Skeletal muscle satellite cell (primary cell): ENCODE measurements around the gene BPI.
"Not testable (repeated sequence)": the region's sequence is repeated elsewhere in the genome, so short reads cannot be mapped to it uniquely, and the experiment has no call there.

Experiments used
- H3K27me3 ChIP-seq: 2 replicates; pipeline ENCODE4 v1.7.0; 2013; ENCODE audit warnings: low read length; ENCODE audit not compliant: control insufficient read depth, insufficient read depth
- H3K36me3 ChIP-seq: 2 replicates; pipeline ENCODE4 v1.7.0; 2013; ENCODE audit warnings: mild to moderate bottlenecking, control low read depth, low read length; ENCODE audit not compliant: insufficient read depth
- H3K4me1 ChIP-seq: 2 replicates; pipeline ENCODE4 v1.7.0; 2013; ENCODE audit warnings: low read length; ENCODE audit not compliant: control insufficient read depth, insufficient read depth
- H3K4me2 ChIP-seq: 2 replicates; pipeline ENCODE4 v1.7.0; 2013; ENCODE audit warnings: mild to moderate bottlenecking, low read length
- H3K4me3 ChIP-seq: 2 replicates; pipeline ENCODE4 v1.7.0; 2013; ENCODE audit warnings: low read length
- H3K9ac ChIP-seq: 2 replicates; pipeline ENCODE4 v1.7.0; 2013; ENCODE audit warnings: mild to moderate bottlenecking, low read depth, low read length, moderate library complexity
- H3K9me3 ChIP-seq: replicated peaks from 2 replicates; pipeline ENCODE4 v1.7.0; 2013; ENCODE audit warnings: mild to moderate bottlenecking, control low read depth, low read length

Gene BPI

GRCh38 chr20:38278131-38278530, 25.8 kb upstream of the BPI start:
- peaks cover 65% of the 10 kb centered on the region for H3K4me1 ChIP-seq
- H3K27me3 ChIP-seq = no peaks in the 10 kb centered on the region

GRCh38 chr20:38278763-38279162, 25.2 kb upstream of the BPI start:
- no peaks in the 10 kb centered on the region for H3K9me3 ChIP-seq
- H3K36me3 ChIP-seq = no peaks in the 10 kb centered on the region
- no peaks in the 10 kb centered on the region for H3K27me3 ChIP-seq
- no peak overlapping the region for H3K4me2 ChIP-seq
- H3K9ac ChIP-seq = peak overlapping the region; percentile 19
- H3K4me3 ChIP-seq = no peak overlapping the region
- peaks cover 60% of the 10 kb centered on the region for H3K4me1 ChIP-seq

More at GRCh38 chr20:38278131-38278530, 25.8 kb upstream of the BPI start:
- Histone ChIP-seq H3K9ac (peak overlapping the region; percentile 62), H3K36me3 (no peaks in the 10 kb centered on the region), H3K4me3 (no peak overlapping the region), H3K4me2 (peak overlapping the region; percentile 16), H3K9me3 (no peaks in the 10 kb centered on the region)

DNA sequence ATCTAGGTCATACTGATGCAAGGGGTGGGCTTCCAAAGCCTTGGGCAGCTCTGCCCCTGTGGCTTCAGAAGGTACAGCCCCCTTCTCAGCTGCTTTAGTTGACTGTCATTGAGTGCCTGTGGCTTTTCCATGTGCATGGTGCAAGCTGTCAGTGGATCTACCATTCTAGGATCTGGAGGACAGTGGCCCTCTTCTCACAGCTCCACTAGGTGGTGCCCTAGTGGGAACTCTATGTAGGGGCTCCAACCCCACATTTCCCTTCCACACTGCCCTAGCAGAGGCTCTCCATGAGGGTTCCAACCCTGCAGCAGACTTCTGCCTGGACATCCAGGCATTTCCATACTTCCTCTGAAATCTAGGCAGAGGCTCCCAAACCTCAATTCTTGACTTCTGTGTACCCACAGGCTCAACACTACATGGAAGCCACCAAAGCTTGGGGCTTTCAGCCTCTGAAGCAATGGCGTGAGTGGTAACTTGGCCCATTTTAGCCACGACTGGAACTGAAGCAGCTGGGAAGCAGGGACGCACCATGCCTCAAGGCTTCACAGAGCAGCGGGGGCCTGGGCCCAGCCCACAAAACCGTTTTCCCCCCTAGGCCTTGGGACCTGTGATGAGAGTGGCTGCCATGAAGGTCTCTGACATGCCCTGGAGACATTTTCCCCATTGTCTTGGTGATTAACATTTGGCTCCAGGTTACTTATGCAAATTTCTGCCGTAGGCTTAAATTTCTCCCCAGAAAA, 22.6 kb upstream of the BPI start:
- H3K4me3 ChIP-seq, H3K4me2 ChIP-seq, H3K36me3 ChIP-seq, H3K9me3 ChIP-seq, H3K9ac ChIP-seq, H3K27me3 ChIP-seq: not testable (repeated sequence)
- H3K4me1 ChIP-seq = peaks cover 39% of the 10 kb centered on the region

DNA sequence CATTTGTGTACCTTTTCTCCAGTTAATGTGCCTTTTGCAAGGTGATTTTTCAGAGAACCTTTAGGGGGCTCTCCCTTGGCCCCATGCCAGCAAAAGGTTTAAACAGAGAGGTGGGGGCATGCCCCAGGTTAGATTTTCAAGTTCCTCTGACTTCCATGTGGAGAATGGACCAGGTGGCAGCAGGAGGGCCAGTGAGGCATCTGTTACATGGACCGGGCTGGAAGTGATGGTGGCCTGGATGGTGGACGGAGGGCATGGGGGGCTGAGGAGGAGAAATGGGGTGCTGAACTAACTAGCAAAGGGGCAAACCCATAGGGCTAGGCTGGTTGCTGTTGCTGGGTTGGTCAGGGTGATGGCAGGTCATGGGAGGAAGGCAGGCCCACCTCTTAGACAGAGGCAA, 20.7 kb upstream of the BPI start:
- peaks cover 44% of the 10 kb centered on the region for H3K4me1 ChIP-seq
- H3K36me3 ChIP-seq = no peaks in the 10 kb centered on the region
- no peak overlapping the region for H3K9ac ChIP-seq
- H3K4me2 ChIP-seq = no peak overlapping the region
- no peak overlapping the region for H3K4me3 ChIP-seq
- H3K9me3 ChIP-seq = no peaks in the 10 kb centered on the region
- no peaks in the 10 kb centered on the region for H3K27me3 ChIP-seq

GRCh38 chr20:38284066-38284650, 19.8 kb upstream of the BPI start:
- H3K4me2 ChIP-seq, H3K9ac ChIP-seq, H3K9me3 ChIP-seq, H3K36me3 ChIP-seq, H3K4me3 ChIP-seq, H3K27me3 ChIP-seq: not testable (repeated sequence)
- peaks cover 34% of the 10 kb centered on the region for H3K4me1 ChIP-seq

DNA sequence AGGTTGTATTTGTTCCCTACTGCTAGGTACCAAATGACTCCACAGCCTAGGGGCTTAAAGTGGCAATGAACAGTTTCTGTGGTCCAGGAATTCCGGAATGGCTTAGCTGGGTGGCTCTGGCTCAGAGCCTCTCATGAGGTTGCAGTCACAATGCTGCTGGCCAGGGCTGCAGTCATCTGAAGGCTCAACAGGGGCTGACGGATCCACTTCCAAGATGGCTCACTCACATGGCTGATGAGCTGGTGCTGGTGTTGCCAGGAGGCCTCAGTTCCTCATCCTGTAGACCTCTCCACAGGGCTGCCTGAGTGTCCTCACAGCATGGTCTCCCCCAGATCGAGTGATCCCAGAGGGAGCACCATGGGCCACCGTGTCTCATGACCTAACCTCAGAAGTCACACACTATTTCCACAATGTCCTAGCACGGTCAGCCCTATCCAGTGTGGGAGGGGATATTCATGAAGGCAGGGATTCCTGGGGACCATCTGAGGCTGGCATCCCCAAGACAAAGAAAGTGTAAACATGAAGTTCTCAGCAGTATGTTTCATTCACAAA, 19.0 kb upstream of the BPI start:
- Histone ChIP-seq H3K27me3 (no peaks in the 10 kb centered on the region), H3K4me1 (peaks cover 27% of the 10 kb centered on the region), H3K4me2 (no peak overlapping the region)

GRCh38 chr20:38286586-38287531, 17.1 kb upstream of the BPI start:
- H3K36me3 ChIP-seq = no peaks in the 10 kb centered on the region
- peaks cover 28% of the 10 kb centered on the region for H3K4me1 ChIP-seq
- H3K9me3 ChIP-seq = no peaks in the 10 kb centered on the region
- no peak overlapping the region for H3K9ac ChIP-seq
- no peaks in the 10 kb centered on the region for H3K27me3 ChIP-seq
- H3K4me3 ChIP-seq = no peak overlapping the region
- peak overlapping the region; percentile 18 for H3K4me2 ChIP-seq

More for the DNA sequence above, 19.0 kb upstream of the BPI start:
- Histone ChIP-seq H3K9me3 (no peaks in the 10 kb centered on the region), H3K9ac (no peak overlapping the region), H3K4me3 (no peak overlapping the region), H3K36me3 (no peaks in the 10 kb centered on the region)

DNA sequence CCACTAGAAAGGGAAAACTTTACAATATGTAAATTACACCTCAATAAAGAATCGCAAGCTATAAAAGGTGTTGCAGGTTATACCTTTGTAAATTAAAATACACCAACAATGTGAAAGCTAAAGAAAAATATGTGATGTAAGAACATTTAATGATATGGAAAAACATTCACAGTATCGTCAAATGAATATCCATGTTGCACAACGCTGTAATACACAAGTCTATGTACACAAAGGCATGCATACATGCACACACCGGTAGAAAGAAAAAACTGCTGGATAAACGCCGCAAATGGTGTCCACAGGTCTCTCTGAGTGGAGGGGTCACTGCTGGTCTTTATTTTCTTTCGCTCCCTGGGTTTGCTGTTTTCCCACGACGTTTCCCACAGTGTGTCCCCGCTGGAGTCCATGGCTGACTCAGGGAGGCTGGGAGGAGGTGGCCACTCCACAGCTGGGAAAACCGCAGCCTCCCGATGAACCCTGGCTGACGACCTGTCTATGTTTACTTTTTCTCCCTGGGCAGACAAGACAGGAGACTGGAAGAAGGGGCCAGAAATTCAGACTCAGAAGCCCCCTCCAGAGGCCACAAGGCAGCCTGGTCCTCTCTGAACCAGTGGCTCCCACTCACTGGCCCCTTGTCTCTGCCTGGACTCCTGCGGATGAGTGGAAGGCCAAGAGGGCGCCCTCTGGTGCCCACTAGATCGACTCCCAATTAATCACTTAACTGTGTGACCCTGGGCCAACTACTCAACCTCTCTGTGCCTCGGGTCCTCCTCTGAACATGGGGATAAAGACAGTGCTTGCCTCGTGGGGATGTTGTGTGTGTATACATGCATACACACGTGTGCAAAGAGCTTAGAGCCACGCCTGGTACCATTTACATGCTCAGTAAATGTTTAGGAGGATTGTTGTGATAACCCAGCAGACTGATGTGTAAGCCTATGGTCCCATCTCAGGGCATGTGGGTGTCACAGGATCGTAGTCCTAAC, 12.8 kb upstream of the BPI start:
- peaks cover 7% of the 10 kb centered on the region for H3K27me3 ChIP-seq
- H3K9me3 ChIP-seq = no peaks in the 10 kb centered on the region
- H3K4me1 ChIP-seq = peaks cover 28% of the 10 kb centered on the region
- H3K9ac ChIP-seq = no peak overlapping the region
- H3K36me3 ChIP-seq = no peaks in the 10 kb centered on the region
- no peak overlapping the region for H3K4me2 ChIP-seq
- no peak overlapping the region for H3K4me3 ChIP-seq

GRCh38 chr20:38291966-38292365, 12.0 kb upstream of the BPI start:
- H3K4me1 ChIP-seq = peaks cover 22% of the 10 kb centered on the region
- peaks cover 7% of the 10 kb centered on the region for H3K27me3 ChIP-seq
- H3K9me3 ChIP-seq = no peaks in the 10 kb centered on the region
- no peaks in the 10 kb centered on the region for H3K36me3 ChIP-seq
- no peak overlapping the region for H3K4me2 ChIP-seq
- no peak overlapping the region for H3K4me3 ChIP-seq
- no peak overlapping the region for H3K9ac ChIP-seq

DNA sequence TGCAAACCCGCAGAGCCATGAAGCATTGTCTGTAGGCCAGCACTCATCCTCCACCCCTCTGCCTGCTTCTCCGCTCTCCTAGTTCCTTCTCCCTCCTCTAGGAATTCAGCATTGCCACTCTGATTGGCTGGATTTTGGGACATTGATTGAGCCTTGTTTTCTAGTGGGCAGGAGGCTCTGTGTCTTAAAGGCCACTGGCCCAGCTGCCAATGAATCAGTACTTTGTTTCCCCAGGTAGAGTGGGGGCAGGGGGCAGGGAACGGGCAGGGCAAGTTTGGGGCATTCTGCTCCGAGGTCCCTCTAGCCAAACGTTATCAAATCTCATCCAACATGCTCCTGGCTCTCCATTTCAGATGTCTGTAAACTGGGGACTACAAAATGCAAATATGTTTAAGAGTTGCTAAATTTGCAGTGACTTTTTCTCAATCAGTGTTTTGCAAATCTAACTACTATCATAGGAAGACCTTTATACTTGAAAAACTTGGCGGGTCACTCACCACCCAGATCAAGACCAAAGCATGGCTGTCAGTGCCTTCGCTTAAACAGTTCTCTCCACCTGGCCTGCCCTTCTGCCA, 10.4 kb upstream of the BPI start:
- H3K27me3 ChIP-seq = peaks cover 7% of the 10 kb centered on the region
- H3K9ac ChIP-seq = no peak overlapping the region
- H3K4me3 ChIP-seq = no peak overlapping the region
- no peak overlapping the region for H3K4me2 ChIP-seq
- peaks cover 12% of the 10 kb centered on the region for H3K4me1 ChIP-seq
- no peaks in the 10 kb centered on the region for H3K36me3 ChIP-seq
- H3K9me3 ChIP-seq = no peaks in the 10 kb centered on the region
